HEK293 (cell line): ENCODE results near the gene NFIB.

Experiments
- BCL11A ChIP-seq: fragments of 450-650 bp; formaldehyde crosslinking; IDR thresholded peaks from 2 replicates; pipeline ENCODE4 v1.5.1; 2016; ENCODE audit warnings: low read depth, missing biosample characterization, missing genetic modification characterization
- CTCF ChIP-seq: fragments of 450-650 bp; formaldehyde crosslinking; IDR thresholded peaks from 2 replicates; pipeline ENCODE4 v1.5.1; 2016; ENCODE audit warnings: missing biosample characterization, missing genetic modification characterization
- HOXD13 ChIP-seq: sonication (generic); formaldehyde crosslinking; IDR thresholded peaks from 2 replicates; pipeline ENCODE4 v1.8.0; 2022; ENCODE audit warnings: missing genetic modification reagents, borderline replicate concordance
- PRDM4 ChIP-seq: fragments of 450-650 bp; formaldehyde crosslinking; IDR thresholded peaks from 2 replicates; pipeline ENCODE4 v1.5.1; 2017; ENCODE audit warnings: missing biosample characterization, missing genetic modification characterization
- SALL2 ChIP-seq: fragments of 450-650 bp; formaldehyde crosslinking; IDR thresholded peaks from 2 replicates; pipeline ENCODE4 v1.5.0; 2017; ENCODE audit warnings: missing biosample characterization, mild to moderate bottlenecking, missing genetic modification characterization, borderline replicate concordance
- ZBTB1 ChIP-seq: fragments of 450-650 bp; formaldehyde crosslinking; IDR thresholded peaks from 2 replicates; pipeline ENCODE4 v1.5.1; 2016; ENCODE audit warnings: missing biosample characterization, missing genetic modification characterization
- ZNF18 ChIP-seq: fragments of 450-650 bp; formaldehyde crosslinking; IDR thresholded peaks from 2 replicates; pipeline ENCODE4 v1.5.1; 2016; ENCODE audit warnings: missing biosample characterization, missing genetic modification characterization
- ZNF558 ChIP-seq: fragments of 450-650 bp; formaldehyde crosslinking; IDR thresholded peaks from 2 replicates; pipeline ENCODE4 v1.5.1; 2016; ENCODE audit warnings: missing biosample characterization, missing genetic modification characterization
- ZNF561 ChIP-seq: fragments of 450-650 bp; IDR thresholded peaks from 2 replicates; pipeline ENCODE4 v1.5.1; 2018; ENCODE audit warnings: missing biosample characterization, missing genetic modification characterization, borderline replicate concordance
- TF ChIP-seq, protein P1 (sequence below): fragments of 450-650 bp; formaldehyde crosslinking; IDR thresholded peaks from 2 replicates; pipeline ENCODE4 v1.5.1; 2016; ENCODE audit warnings: missing biosample characterization, missing genetic modification characterization
- TF ChIP-seq, protein P2 (sequence below): fragments of 450-650 bp; formaldehyde crosslinking; IDR thresholded peaks from 2 replicates; pipeline ENCODE4 v1.5.1; 2016; ENCODE audit warnings: missing biosample characterization, missing genetic modification characterization

- TF ChIP-seq, protein P1, sequence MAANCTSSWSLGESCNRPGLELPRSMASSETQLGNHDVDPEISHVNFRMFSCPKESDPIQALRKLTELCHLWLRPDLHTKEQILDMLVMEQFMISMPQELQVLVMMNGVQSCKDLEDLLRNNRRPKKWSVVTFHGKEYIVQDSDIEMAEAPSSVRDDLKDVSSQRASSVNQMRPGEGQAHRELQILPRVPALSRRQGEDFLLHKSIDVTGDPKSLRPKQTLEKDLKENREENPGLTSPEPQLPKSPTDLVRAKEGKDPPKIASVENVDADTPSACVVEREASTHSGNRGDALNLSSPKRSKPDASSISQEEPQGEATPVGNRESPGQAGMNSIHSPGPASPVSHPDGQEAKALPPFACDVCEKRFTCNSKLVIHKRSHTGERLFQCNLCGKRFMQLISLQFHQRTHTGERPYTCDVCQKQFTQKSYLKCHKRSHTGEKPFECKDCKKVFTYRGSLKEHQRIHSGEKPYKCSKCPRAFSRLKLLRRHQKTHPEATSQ (tag by site-specific recombination): no peak
- no peak for TF ChIP-seq ZBTB1 (tag by site-specific recombination)
- TF ChIP-seq CTCF (tag by site-specific recombination): no peak
- TF ChIP-seq ZNF561 (tag by site-specific recombination): no peak
- no peak for TF ChIP-seq BCL11A (tag by site-specific recombination)
- TF ChIP-seq SALL2 (tag by site-specific recombination): no peak
- TF ChIP-seq PRDM4 (tag by site-specific recombination): no peak
- TF ChIP-seq HOXD13: no peak
- TF ChIP-seq, protein P2, sequence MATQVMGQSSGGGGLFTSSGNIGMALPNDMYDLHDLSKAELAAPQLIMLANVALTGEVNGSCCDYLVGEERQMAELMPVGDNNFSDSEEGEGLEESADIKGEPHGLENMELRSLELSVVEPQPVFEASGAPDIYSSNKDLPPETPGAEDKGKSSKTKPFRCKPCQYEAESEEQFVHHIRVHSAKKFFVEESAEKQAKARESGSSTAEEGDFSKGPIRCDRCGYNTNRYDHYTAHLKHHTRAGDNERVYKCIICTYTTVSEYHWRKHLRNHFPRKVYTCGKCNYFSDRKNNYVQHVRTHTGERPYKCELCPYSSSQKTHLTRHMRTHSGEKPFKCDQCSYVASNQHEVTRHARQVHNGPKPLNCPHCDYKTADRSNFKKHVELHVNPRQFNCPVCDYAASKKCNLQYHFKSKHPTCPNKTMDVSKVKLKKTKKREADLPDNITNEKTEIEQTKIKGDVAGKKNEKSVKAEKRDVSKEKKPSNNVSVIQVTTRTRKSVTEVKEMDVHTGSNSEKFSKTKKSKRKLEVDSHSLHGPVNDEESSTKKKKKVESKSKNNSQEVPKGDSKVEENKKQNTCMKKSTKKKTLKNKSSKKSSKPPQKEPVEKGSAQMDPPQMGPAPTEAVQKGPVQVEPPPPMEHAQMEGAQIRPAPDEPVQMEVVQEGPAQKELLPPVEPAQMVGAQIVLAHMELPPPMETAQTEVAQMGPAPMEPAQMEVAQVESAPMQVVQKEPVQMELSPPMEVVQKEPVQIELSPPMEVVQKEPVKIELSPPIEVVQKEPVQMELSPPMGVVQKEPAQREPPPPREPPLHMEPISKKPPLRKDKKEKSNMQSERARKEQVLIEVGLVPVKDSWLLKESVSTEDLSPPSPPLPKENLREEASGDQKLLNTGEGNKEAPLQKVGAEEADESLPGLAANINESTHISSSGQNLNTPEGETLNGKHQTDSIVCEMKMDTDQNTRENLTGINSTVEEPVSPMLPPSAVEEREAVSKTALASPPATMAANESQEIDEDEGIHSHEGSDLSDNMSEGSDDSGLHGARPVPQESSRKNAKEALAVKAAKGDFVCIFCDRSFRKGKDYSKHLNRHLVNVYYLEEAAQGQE (tag by site-specific recombination): no peak
- TF ChIP-seq ZNF558 (tag by site-specific recombination): no peak
- no peak for TF ChIP-seq ZNF18 (tag by site-specific recombination)
Measured at GRCh38 chr9:14277761-14278160, 36.2 kb downstream of the NFIB start.
